Measurements from ENCODE around the gene TRMT2B. TPM values are rescaled to one million over a fixed set of nuclear protein-coding genes. Genes with fewer than 3 reads are reported as not detected.

The TRMT2B gene
- total RNA-seq, 1 experiment from 2014 or later = 13.7 TPM

DNA sequence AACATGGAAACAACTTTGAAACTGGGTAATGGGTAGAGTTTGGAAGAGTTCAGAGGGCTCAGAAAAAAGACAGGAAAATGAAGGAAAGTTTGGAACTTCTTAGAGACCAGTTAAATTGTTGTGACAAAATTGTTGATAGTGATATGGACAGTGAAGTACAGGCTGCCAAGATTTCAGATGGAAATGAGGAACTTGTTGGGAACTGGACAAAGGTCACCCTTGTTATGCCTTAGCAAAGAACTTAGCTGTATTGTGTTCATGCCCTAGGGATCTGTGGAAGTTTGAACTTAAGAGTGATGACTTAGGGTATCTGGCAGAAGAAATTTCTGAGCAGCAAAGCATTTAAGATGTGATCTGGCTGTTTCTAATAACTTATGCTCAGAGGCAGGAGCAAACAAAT lies 87.5 kb downstream of the TRMT2B start:
- Histone ChIP-seq H3K56ac (ENCODE audit: insufficient read length, low read depth, low read length) (no peak overlapping the region), H3K27ac (ENCODE audit: insufficient read length, low read depth, low read length) (no peak overlapping the region), H3K23me2 (ENCODE audit: insufficient read length, low read depth, low read length, poor library complexity, severe bottlenecking) (no peaks in the 10 kb centered on the region), H4K5ac (ENCODE audit: insufficient read length, low read depth, low read length) (no peak overlapping the region), H3K9ac (ENCODE audit: extremely low read depth, insufficient read length, low read length) (no peak overlapping the region), H4K91ac (ENCODE audit: insufficient read length, low read depth, low read length) (no peak overlapping the region), H3K79me1 (ENCODE audit: insufficient read depth, low read depth, low read length, poor library complexity, severe bottlenecking) (no peaks in the 10 kb centered on the region), H3K9me3 (ENCODE audit: control insufficient read depth, low read depth, low read length) (peaks cover 12% of the 10 kb centered on the region), H3K79me2 (ENCODE audit: insufficient read depth, low read length) (no peaks in the 10 kb centered on the region), H2BK5ac (ENCODE audit: insufficient read length, low read length) (no peak overlapping the region), H4K8ac (replicated peaks; ENCODE audit: insufficient read length, low read depth, low read length) (no peak overlapping the region), H3K4me2 (ENCODE audit: insufficient read depth, insufficient read length, low read length) (no peak overlapping the region), H3T11ph (ENCODE audit: low read length) (no peak overlapping the region), H2AK5ac (ENCODE audit: insufficient read length, low read length) (no peak overlapping the region), H2BK20ac (ENCODE audit: low read depth, low read length, poor library complexity, severe bottlenecking) (no peak overlapping the region), H2BK15ac (ENCODE audit: low read depth, low read length) (no peak overlapping the region), H3K4me1 (ENCODE audit: insufficient read depth, low read length) (no peaks in the 10 kb centered on the region), H2BK12ac (ENCODE audit: insufficient read length, low read depth, low read length) (no peak overlapping the region), H3K27me3 (ENCODE audit: insufficient read depth, low read length) (no peaks in the 10 kb centered on the region), H2BK120ac (ENCODE audit: low read depth, low read length, poor library complexity, severe bottlenecking) (no peak overlapping the region), H2AFZ (ENCODE audit: low read length) (no peak overlapping the region), H3K23ac (ENCODE audit: insufficient read length, low read depth, low read length) (no peak overlapping the region), H4K20me1 (ENCODE audit: control insufficient read depth, insufficient read depth, insufficient read length) (no peaks in the 10 kb centered on the region), H3K14ac (ENCODE audit: insufficient read depth, low read length) (no peak overlapping the region), H3K4ac (ENCODE audit: low read depth, low read length) (no peak overlapping the region), H3K18ac (ENCODE audit: insufficient read length, low read depth, low read length) (no peak overlapping the region)
- H3K4me3 Mint-ChIP-seq = no peak overlapping the region
- H3K27ac Mint-ChIP-seq = no peak overlapping the region
- peaks cover 65 to 72% of the 10 kb centered on the region in 2 experiments for H3K9me3 Mint-ChIP-seq
- H3K4me1 Mint-ChIP-seq = no peaks in the 10 kb centered on the region
- TF ChIP-seq, protein P1, sequence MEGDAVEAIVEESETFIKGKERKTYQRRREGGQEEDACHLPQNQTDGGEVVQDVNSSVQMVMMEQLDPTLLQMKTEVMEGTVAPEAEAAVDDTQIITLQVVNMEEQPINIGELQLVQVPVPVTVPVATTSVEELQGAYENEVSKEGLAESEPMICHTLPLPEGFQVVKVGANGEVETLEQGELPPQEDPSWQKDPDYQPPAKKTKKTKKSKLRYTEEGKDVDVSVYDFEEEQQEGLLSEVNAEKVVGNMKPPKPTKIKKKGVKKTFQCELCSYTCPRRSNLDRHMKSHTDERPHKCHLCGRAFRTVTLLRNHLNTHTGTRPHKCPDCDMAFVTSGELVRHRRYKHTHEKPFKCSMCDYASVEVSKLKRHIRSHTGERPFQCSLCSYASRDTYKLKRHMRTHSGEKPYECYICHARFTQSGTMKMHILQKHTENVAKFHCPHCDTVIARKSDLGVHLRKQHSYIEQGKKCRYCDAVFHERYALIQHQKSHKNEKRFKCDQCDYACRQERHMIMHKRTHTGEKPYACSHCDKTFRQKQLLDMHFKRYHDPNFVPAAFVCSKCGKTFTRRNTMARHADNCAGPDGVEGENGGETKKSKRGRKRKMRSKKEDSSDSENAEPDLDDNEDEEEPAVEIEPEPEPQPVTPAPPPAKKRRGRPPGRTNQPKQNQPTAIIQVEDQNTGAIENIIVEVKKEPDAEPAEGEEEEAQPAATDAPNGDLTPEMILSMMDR (conservative IDR thresholded peaks at IDR 0.05) = no peak
- no peaks in the 10 kb centered on the region; the same call in 1 of the 2 replicates for H3K27me3 Mint-ChIP-seq (ENCODE audit: low read depth)
- H3K36me3 Mint-ChIP-seq (ENCODE audit: insufficient read depth in 1 of 3, low read depth in 3 of 3) = peaks cover 0 to 1% (median 0%) of the 10 kb centered on the region in 3 experiments; a peak in 1 of 7 replicates
- DNase-seq = no peak

Data from H9 (cell line).